Measurements from ENCODE around the gene ADAMTS14. TPM values are rescaled to one million over a fixed set of nuclear protein-coding genes. Genes with fewer than 3 reads are reported as not detected.

ADAMTS14 gene
- total RNA-seq, 2 donors from 2014 or later, result 0.53 to 0.81 TPM

DNA sequence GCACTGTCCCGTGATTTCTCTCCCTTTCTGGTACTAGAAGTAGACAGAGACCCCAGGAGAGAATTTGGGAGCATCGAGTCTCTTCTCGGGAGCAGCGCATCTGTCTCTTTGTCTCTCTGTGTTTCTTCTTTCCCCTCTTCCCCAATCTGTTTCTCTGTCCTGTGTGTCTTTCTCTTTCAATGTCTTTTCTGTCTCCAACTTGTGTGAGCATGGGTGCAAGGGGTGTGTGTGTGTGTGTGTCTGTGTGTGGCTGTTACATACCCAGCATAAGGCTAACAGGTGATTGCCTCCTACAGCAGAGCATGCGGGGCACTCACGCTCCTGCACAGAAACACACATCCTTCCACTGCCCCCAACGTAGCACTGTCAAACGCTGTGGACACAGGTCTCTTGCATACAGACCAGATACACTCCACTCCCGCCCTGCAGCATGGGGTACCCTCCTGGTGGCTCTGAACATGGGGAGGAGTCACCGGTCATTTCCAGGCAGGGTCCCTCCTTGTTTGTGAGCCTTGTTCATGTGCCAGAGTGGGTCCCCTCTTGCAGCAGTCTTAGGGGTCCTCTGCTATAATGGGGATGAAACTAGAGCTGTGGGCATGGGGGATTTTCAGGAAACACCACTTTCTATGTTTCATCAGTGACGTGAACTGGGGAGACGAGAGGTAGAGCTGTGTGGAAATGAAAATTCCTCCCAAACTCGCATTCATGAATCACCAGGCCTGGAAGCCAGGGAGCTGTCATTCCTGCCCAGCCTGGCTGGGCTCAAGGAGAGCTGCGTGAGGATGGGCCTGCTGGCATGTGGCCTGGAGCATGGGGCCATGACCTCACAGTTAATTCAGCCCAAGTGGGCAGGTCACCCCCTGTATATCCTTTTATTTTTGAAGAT is 980 bp downstream of the ADAMTS14 start:
- ATAC-seq (peak; percentile 76 to 86), DNase-seq (peak; percentile 72)
- intact Hi-C loops (cut with DNase I), result loop anchor here in 1 of 2 donors (10.0 kb wide), 1 partner anchor 118 kb away; no protein-coding TSS in a partner anchor

DNA sequence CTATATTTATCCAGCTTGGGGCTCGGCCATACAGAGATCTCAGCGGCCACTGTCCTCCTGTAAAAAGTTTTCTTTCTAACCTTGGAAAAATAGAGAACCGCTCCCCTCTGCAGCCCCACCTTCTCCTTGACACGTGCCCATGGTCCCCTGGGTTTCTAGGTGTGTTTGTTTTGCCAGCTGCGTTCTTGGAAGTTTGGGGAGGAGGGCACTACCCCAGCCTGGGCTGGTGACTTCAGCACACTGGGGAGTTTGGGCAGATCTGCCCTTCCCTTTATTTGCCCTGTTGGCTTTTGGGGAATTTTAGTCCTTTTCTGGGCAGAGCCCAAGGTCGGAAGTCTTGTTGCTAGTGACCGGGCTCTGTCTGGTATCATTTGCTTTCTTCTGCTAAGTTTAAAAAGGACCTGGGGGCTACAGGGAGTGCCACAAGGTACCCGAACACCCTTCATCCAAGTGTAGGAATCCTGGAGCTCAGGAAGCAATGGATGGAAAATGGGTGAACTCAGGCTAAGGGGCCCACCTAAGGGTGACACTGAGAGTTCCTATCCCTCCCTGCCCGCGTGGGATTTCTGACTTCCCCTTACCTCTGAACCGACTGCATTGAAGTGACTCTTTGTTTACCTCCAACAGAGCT is 1.7 kb downstream of the ADAMTS14 start:
- intact Hi-C loops (cut with DNase I), result loop anchor here in 1 of 2 donors (10.0 kb wide), 1 partner anchor 119 kb away; no protein-coding TSS in a partner anchor
- ATAC-seq (peak; percentile 3 to 4), DNase-seq (no peak)

DNA sequence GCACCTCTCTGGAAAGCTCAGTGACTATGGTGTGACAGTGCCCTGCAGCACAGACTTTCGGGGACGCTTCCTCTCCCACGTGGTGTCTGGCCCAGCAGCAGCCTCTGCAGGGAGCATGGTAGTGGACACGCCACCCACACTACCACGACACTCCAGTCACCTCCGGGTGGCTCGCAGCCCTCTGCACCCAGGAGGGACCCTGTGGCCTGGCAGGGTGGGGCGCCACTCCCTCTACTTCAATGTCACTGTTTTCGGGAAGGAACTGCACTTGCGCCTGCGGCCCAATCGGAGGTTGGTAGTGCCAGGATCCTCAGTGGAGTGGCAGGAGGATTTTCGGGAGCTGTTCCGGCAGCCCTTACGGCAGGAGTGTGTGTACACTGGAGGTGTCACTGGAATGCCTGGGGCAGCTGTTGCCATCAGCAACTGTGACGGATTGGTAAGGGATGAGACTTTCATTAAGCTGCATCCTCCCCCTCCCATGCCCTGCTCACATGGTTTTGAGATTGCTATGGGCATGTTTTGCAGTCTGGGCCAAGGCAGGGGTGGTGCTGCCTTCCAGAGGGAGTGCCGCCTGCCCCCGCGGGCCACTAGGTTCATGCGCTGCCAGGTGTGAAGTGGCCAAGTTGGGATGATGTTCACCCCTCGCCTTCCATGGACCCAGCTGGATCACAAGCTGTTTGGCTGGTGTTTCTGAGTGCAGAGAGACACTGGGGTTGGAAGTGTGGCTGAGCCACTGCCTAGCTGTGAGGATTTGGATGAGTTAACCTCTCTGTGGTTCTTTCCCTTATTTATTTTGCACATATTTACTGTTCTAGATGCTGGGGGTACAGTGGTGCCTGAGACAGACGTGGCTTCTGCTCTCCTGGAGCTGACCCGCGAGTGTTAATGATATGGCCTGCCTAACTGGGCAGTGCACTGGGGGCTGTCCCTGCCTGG is 2.5 kb downstream of the ADAMTS14 start:
- DNase-seq (no peak), ATAC-seq (peak in 1 of 2 donors; percentile 8)
- intact Hi-C loops (cut with DNase I), result loop anchor here in 1 of 2 donors (10.0 kb wide), 1 partner anchor 120 kb away; no protein-coding TSS in a partner anchor

GRCh38 chr10:70675496-70676161 is 3.3 kb downstream of the ADAMTS14 start:
- ATAC-seq, result no peak
- intact Hi-C loops (cut with DNase I), result loop anchor here in 1 of 2 donors (10.0 kb wide), 1 partner anchor 121 kb away; no protein-coding TSS in a partner anchor
- DNase-seq, result no peak

- ATAC-seq (no peak), DNase-seq (no peak)
- intact Hi-C loops (cut with DNase I), result loop anchor here in 1 of 2 donors (10.0 kb wide), 1 partner anchor 122 kb away; no protein-coding TSS in a partner anchor
These were observed 4.2 kb downstream of the ADAMTS14 start for GRCh38 chr10:70676511-70676910.

GRCh38 chr10:70677016-70677415 is 4.7 kb downstream of the ADAMTS14 start:
- ATAC-seq, result no peak
- intact Hi-C loops (cut with DNase I), result loop anchor here in 1 of 2 donors (10.0 kb wide), 1 partner anchor 122 kb away; no protein-coding TSS in a partner anchor

GRCh38 chr10:70677620-70678249 is 5.4 kb downstream of the ADAMTS14 start:
- intact Hi-C loops (cut with DNase I), result loop anchor here in 1 of 2 donors (10.0 kb wide), 1 partner anchor 123 kb away; no protein-coding TSS in a partner anchor
- ATAC-seq (no peak), DNase-seq (no peak)

More at GRCh38 chr10:70677016-70677415, 4.7 kb downstream of the ADAMTS14 start:
- DNase-seq, result no peak

- intact Hi-C loops (cut with DNase I), result loop anchor here in 1 of 2 donors (10.0 kb wide), 1 partner anchor 123 kb away; no protein-coding TSS in a partner anchor
- DNase-seq (no peak), ATAC-seq (no peak)
These were observed 5.9 kb downstream of the ADAMTS14 start for GRCh38 chr10:70678250-70678635.

DNA sequence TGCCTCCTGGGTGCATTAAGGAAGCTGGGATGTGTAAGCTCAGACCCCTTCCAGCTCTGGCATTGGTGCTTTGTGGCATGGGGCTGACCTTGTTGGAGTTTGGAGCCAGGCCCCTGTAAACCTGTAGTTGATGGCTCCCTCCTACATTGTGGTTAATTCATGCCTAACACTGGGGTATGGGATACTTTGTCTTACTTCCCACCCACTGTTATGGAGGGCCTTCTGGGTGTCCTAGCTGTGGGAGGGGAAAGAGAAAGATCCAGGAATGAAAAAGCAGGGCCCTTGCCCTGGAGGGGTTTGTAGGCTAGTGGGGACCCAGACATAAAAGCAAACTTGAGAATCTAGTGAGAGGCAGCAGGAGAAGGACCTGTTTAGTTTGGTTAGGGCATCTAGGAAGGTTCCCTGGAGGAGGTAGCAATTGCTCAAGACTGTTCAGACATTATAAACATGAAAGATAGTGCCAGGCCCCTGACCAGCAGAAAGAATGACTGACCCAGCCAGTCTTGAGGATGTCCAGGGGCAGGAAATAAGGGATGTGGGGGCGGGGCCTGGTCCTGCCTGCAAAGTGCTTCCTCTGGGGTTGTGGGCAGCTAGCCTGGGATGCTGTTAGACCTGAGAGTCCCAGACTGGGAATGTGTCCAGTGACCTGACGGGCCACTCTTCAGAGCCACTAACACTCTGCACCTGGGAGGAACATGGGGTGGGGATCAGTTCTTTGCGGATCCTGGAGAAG is 6.6 kb downstream of the ADAMTS14 start:
- intact Hi-C loops (cut with DNase I), result loop anchor here in 1 of 2 donors (10.0 kb wide), 1 partner anchor 124 kb away; no protein-coding TSS in a partner anchor
- DNase-seq, result no peak
- no peak for ATAC-seq

GRCh38 chr10:70679498-70679897 is 7.2 kb downstream of the ADAMTS14 start:
- DNase-seq (peak; percentile 48), ATAC-seq (peak; percentile 7 to 39)
- intact Hi-C loops (cut with DNase I), result loop anchor here in 1 of 2 donors (10.0 kb wide), 1 partner anchor 125 kb away; no protein-coding TSS in a partner anchor

DNA sequence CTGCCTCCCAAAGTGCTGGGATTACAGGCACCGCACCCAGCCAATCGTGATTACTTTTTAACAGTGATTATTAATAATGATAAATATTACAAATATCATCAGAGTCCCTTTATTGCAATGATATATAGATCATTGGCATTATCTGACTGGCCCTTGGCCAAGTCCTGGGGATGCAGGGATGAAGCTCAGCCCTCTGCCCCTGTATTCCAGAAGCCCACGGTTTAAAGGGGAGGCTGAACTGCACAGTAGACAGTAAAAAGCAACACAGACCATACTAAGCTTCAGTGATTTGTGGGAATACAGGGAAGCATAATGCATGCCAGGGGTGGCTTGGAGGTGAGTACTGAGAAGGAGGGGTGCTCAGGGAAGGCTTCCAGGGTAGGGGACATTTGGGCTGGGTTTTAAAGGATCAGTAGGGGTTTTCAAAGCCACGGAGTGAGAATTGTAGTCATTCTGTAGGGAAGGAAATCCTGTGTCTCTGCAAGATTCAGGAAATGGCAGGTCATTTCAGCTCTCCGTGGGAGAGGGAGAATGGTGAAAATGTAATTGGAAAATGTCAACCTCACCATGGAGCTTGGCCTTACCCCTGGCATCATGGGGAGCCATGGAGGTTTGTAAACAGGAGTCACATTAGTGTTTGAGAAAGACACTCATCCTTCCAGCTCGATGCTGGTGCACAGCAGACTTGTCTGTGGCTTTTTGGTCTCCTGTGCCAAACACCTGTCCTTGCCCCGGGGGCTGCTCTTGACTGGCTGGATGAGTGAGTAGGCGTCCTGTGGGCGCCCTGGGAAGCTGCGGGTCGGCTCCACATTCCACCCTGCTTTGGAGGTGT is 8.8 kb downstream of the ADAMTS14 start:
- DNase-seq (no peak), ATAC-seq (no peak)
- intact Hi-C loops (cut with DNase I), result no loop called here

DNA sequence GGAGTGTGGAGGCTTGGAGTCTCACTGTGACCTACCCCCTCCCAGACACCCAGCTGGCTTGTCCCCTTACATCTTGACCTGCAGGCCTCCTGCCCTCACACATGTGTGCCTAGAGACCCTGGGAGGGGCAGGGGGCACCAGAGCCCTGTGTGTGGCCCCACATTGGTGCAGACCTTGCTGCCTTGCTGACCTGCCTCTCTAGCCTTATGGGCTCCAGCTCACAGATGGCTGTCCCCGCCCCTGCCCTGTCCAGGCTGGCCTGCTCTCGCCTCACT is 9.4 kb downstream of the ADAMTS14 start:
- intact Hi-C loops (cut with DNase I), result no loop called here
- ATAC-seq (no peak), DNase-seq (no peak)

GRCh38 chr10:70682920-70683600 is 10.8 kb downstream of the ADAMTS14 start:
- intact Hi-C loops (cut with DNase I), result no loop called here
- DNase-seq, result no peak
- ATAC-seq, result peak in 1 of 2 donors; percentile 41

GRCh38 chr10:70683601-70683934 is 11.3 kb downstream of the ADAMTS14 start:
- intact Hi-C loops (cut with DNase I), result no loop called here
- ATAC-seq (peak; percentile 23 to 37), DNase-seq (no peak)

- no peak for ATAC-seq
- no peak for DNase-seq
- intact Hi-C loops (cut with DNase I), result no loop called here
These were observed 11.6 kb downstream of the ADAMTS14 start for GRCh38 chr10:70683940-70684339.

DNA sequence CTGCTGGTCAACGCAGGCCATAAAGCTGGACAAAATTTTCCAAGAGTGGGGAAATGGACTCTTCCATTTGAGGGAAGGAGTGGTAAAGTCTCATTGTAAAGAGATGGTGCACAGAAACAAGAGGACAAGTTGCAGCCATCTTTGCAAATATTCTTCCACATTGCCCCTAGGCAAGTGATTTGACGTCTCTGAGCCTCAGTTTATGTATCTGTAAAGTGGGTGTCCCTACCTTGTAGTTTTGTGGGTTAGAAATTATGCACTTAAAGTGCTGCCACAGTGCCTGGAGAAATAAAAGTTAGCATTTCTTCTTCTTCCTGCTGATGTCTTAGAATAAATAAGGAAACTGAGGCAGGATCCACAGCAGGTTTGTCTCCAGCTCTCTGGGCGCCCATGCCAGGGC is 12.1 kb downstream of the ADAMTS14 start:
- no peak for DNase-seq
- no peak for ATAC-seq
- intact Hi-C loops (cut with DNase I), result no loop called here
